ENCODE measurements around the gene HILPDA.
A peak's percentile ranks its signal among the peaks of the same experiment; 100 is the strongest.
"Not testable (repeated sequence)": the region's sequence is repeated elsewhere in the genome, so short reads cannot be mapped to it uniquely, and the experiment has no call there.

HILPDA gene

GRCh38 chr7:128431221-128431620 lies 24.5 kb upstream of the HILPDA start:
- peak; percentile 37 for DNase-seq (ENCODE audit: low spot score)
- no peak for FAIRE-seq

- FAIRE-seq: no peak
Measured at GRCh38 chr7:128431754-128432153, 23.9 kb upstream of the HILPDA start.

DNA sequence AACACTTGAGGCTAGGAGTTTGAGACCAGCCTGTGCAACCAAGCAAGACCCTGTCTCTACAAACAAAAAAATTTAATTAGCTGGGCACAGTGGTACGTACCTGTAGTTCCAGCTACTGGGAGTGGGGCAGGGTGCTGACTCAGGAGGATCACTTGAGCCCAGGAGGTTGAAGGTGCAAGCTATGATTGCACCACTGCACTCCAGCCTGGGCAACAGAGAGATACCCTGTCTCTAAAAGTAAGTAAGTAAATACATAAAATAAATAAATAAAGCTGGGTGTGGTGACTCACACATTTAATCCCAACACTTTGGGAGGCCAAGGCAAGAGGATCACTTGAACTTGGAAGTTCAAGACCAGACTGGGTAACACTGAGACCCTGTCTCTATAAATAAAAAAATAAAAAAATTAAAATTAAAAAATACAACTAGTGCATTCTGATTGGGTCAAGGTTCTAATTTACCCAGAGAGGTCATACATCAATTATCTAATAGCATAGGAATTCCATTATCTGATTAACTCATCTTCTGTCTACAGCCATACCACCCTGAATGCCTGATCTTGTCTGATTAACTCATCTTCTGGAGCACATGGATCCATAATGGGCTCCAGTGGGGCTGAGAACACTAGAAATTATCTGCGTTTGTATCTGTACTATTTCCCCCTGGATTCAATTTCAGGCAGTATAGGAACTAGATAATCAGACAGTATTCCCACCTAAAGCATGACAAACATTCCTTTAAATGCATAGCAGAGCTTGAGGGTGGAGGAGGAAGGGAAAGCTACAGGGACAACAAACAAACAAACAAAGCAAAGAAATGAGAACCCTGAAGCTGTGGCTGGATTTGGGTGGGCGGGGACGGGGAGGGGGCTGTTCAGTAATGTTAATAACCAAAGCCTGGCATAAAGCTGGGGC lies 21.0 kb upstream of the HILPDA start:
- FAIRE-seq (no peak), DNase-seq (ENCODE audit: low spot score) (no peak)

More at GRCh38 chr7:128431754-128432153, 23.9 kb upstream of the HILPDA start:
- no peak for DNase-seq (ENCODE audit: low spot score)

- DNase-seq (ENCODE audit: low spot score) (no peak), FAIRE-seq (no peak)
Measured at GRCh38 chr7:128435327-128435686, 20.4 kb upstream of the HILPDA start.

- no peak for FAIRE-seq
- DNase-seq (ENCODE audit: low spot score): no peak
Measured at GRCh38 chr7:128437426-128438332, 18.0 kb upstream of the HILPDA start.

- DNase-seq (ENCODE audit: low spot score) (no peak), FAIRE-seq (no peak)
Measured at GRCh38 chr7:128442356-128442755, 13.3 kb upstream of the HILPDA start.

DNA sequence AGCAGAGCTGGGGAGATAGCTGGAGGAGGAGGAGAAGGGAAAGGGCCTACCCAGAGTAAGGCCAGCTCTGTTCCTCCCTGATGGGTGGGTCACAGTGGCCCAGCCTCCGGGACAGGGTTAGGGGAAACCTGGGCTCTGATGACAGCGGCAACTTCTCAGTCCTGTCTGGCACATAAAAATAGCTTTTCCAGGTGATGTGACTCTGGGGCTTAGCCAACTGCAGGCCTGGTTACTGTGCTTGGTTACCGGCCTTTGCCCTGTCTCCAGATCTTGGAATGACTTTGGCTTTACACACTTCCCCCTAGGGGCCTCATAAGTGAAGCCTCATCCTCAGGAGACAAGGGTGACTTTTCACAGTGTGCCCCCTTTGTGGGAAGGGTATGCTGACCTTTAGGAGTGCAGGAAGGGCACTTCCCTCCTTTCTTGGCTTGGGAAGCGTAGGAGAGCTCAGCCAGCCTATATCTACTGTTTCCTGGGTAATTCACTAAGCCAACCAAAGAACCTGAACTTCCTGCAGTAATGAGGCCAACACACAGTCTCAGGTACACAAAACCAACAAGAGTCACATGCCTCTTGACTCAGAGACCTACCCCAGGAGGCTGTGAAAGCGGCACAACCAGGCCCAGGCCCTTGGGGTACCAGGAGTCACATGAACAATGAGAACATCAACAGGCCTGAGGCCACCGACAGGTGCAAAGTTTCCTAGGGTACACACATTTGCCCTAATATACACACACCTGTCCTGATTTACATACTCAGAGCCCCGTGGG lies 11.7 kb upstream of the HILPDA start:
- no peak for FAIRE-seq

GRCh38 chr7:128446306-128446705 lies 9.4 kb upstream of the HILPDA start:
- DNase-seq (ENCODE audit: low spot score) (no peak), FAIRE-seq (no peak)

More for the DNA sequence above, 11.7 kb upstream of the HILPDA start:
- no peak for DNase-seq (ENCODE audit: low spot score)

GRCh38 chr7:128447941-128448564 lies 7.6 kb upstream of the HILPDA start:
- FAIRE-seq (no peak), DNase-seq (ENCODE audit: low spot score) (no peak)

GRCh38 chr7:128448751-128449302 lies 6.9 kb upstream of the HILPDA start:
- no peak for FAIRE-seq

DNA sequence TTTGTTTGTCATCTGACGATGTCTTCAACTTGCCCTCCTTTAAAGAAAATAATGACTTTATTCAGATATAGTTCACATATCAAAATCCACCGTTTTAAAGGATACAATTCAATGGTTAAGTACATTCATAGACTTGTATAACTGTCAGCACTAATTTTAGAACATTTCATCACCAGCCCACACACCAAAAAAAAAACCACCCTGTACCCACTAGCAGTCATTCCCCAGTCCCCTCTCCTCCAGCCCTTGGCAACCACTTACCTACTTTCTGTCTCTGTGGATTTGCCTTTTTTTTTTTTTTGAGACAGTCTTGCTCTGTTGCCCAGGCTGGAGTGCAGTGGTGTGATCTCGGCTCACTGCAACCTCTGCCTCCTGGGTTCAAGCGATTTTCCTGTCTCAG lies 5.3 kb upstream of the HILPDA start:
- FAIRE-seq: no peak
- no peak for DNase-seq (ENCODE audit: low spot score)

More at GRCh38 chr7:128448751-128449302, 6.9 kb upstream of the HILPDA start:
- no peak for DNase-seq (ENCODE audit: low spot score)

DNA sequence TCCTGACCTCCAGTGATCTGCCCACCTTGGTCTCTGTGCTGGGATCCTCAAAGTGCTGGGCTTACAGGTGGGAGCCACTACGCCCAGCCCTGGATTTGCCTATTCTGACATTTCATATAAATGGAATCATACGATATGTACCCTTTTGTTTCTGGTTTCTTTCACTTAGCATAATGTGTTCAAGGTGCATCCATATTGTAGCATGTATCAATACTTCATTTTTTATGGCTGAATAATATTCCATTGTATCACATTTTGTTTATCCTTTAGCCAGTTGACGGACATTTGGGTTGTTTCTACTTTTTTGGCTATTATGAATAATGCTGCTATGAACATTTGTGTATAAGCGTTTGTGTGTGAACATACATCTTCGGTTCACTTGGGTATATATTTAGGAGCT lies 4.8 kb upstream of the HILPDA start:
- no peak for DNase-seq (ENCODE audit: low spot score)
- FAIRE-seq: no peak

- no peak for DNase-seq (ENCODE audit: low spot score)
- no peak for FAIRE-seq
Measured at GRCh38 chr7:128452552-128452951, 3.1 kb upstream of the HILPDA start.

DNA sequence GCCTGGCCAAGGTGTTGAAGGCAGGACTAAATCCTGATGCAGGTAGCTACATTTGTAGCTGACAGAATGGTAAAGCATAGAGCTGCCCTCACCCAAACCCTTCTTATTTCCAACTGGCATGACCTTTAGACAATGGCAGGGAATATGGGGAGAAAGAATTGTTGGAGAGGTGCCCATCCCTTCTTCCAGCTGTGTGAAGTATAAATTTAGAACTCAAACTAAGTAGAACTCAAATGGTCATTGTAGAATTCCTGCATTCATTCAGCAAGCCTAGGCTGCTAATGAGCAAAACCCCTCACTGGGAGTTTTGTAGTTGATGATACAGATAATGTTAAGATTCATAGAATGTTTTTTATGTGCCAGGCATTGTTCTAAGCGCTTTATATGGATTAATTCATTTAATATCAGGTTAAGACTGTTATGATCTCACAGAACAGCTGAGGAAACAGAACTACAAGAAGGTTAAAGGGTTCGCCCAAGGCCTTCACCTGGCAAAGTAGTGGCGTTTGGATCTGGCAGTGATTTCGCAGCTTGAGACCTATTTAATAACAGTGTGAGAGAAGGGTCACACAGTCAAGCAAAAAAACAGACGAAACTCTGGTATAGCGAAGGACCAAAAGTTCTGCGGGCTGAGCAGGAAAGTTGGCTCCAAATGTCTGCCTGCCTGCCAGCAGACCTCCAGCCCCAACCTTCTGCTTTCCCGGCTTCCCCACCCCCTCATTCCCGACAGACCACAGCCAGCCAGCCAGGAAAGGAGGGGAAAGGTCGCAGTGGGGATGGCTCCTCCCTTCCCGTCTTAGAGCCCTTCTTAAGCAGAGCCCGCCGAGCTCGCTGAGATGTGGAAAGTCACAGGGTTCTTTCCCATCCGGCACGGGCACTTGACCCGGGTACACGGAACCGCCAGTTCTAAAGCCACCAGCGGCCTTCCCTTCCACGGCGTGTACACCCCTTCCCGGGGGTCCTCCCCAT lies 1.6 kb upstream of the HILPDA start:
- DNase-seq (ENCODE audit: low spot score): peak; percentile 36
- FAIRE-seq: no peak

GRCh38 chr7:128454808-128455542 lies 703 bp upstream of the HILPDA start:
- no peak for FAIRE-seq
- DNase-seq (ENCODE audit: low spot score): no peak

GRCh38 chr7:128456255-128456725 lies 612 bp downstream of the HILPDA start:
- FAIRE-seq (no peak), DNase-seq (ENCODE audit: low spot score) (no peak)

DNA sequence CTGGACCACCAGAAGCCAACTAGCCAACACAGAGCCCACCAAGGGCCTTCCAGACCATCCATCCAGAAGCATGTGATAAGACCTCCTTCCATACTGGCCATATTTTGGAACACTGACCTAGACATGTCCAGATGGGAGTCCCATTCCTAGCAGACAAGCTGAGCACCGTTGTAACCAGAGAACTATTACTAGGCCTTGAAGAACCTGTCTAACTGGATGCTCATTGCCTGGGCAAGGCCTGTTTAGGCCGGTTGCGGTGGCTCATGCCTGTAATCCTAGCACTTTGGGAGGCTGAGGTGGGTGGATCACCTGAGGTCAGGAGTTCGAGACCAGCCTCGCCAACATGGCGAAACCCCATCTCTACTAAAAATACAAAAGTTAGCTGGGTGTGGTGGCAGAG lies 1.7 kb downstream of the HILPDA start:
- FAIRE-seq; DNase-seq (ENCODE audit: low spot score): not testable (repeated sequence)

- no peak for FAIRE-seq
- DNase-seq (ENCODE audit: low spot score): no peak
Measured at GRCh38 chr7:128458956-128459355, 3.3 kb downstream of the HILPDA start.
